Loucy (cell line): ENCODE data around the gene LEPROT.
A peak's percentile ranks its signal among the peaks of the same experiment; 100 is the strongest.
"Not testable (repeated sequence)": the region's sequence is repeated elsewhere in the genome, so short reads cannot be mapped to it uniquely, and the experiment has no call there.

Experiments used
- H2AFZ ChIP-seq: fragments of 200-600 bp; sonication (generic); 2 replicates; pipeline ENCODE4 v1.6.0; 2016; ENCODE audit warnings: antibody characterized with exemption, mild to moderate bottlenecking, low read length, moderate library complexity
- H3F3A ChIP-seq: fragments of 200-600 bp; 2 replicates; pipeline ENCODE4 v1.6.0; 2016; ENCODE audit warnings: antibody characterized with exemption, low read depth, mild to moderate bottlenecking
- H3K27me3 ChIP-seq: fragments of 200-600 bp; sonication (generic); 2 replicates; pipeline ENCODE4 v1.6.1; 2014; ENCODE audit warnings: low read length, mild to moderate bottlenecking; ENCODE audit not compliant: insufficient read depth, poor library complexity, severe bottlenecking
- H3K36me3 ChIP-seq: fragments of 200-600 bp; sonication (generic); 2 replicates; pipeline ENCODE4 v1.6.1; 2016; ENCODE audit warnings: low read length; ENCODE audit not compliant: insufficient read depth
- H3K4me1 ChIP-seq: fragments of 200-600 bp; sonication (generic); 2 replicates; pipeline ENCODE4 v1.5.1; 2014; ENCODE audit warnings: low read length, mild to moderate bottlenecking; ENCODE audit not compliant: insufficient read depth, poor library complexity, severe bottlenecking
- H3K4me2 ChIP-seq: fragments of 200-600 bp; sonication (generic); 2 replicates; pipeline ENCODE4 v1.6.0; 2014; ENCODE audit warnings: antibody characterized with exemption, low read length, low read depth, mild to moderate bottlenecking; ENCODE audit not compliant: poor library complexity, severe bottlenecking
- H3K4me3 ChIP-seq: fragments of 200-600 bp; sonication (generic); 2 replicates; pipeline ENCODE4 v1.5.1; 2014; ENCODE audit warnings: low read length, mild to moderate bottlenecking, mixed read lengths; ENCODE audit not compliant: poor library complexity, severe bottlenecking
- H3K79me2 ChIP-seq: fragments of 200-600 bp; sonication (generic); 2 replicates; pipeline ENCODE4 v1.6.1; 2014; ENCODE audit warnings: low read length; ENCODE audit not compliant: insufficient read depth
- H3K9ac ChIP-seq: fragments of 200-600 bp; sonication (generic); 2 replicates; pipeline ENCODE4 v1.6.0; 2014; ENCODE audit warnings: mild to moderate bottlenecking, low read depth, low read length, moderate library complexity; ENCODE audit not compliant: poor library complexity, severe bottlenecking
- H3K9me2 ChIP-seq: fragments of 200-600 bp; sonication (generic); replicated peaks from 2 replicates; pipeline ENCODE4 v1.6.1; 2016; ENCODE audit warnings: low read depth, low read length, mixed read lengths
- H3K9me3 ChIP-seq: fragments of 200-600 bp; sonication (generic); 2 replicates; pipeline ENCODE4 v1.6.1; 2014; ENCODE audit warnings: mild to moderate bottlenecking, antibody characterized with exemption, low read length, low read depth; ENCODE audit not compliant: insufficient read depth
- H4K20me1 ChIP-seq: fragments of 200-600 bp; sonication (generic); 2 replicates; pipeline ENCODE4 v1.6.0; 2014; ENCODE audit warnings: antibody characterized with exemption, low read length, mild to moderate bottlenecking; ENCODE audit not compliant: insufficient read depth, poor library complexity, severe bottlenecking
- CTCF ChIP-seq: fragments of 200-600 bp; sonication (generic); conservative IDR thresholded peaks from 2 replicates; pipeline ENCODE4 v1.5.1; 2014; ENCODE audit warnings: mild to moderate bottlenecking, antibody characterized with exemption, low read length
- EZH2phosphoT487 ChIP-seq: fragments of 200-600 bp; IDR thresholded peaks from 2 replicates; pipeline ENCODE4 v1.6.1; 2018; ENCODE audit warnings: antibody characterized with exemption, mild to moderate bottlenecking, moderate library complexity, borderline replicate concordance

The LEPROT gene

GRCh38 chr1:65458730-65459396 lies 38.4 kb downstream of the LEPROT start:
- H3K4me2 ChIP-seq = peak overlapping the region; percentile 27
- no peak for TF ChIP-seq CTCF
- TF ChIP-seq EZH2phosphoT487 = no peak
- H3K4me3 ChIP-seq = no peak overlapping the region
- H3K36me3 ChIP-seq = no peaks in the 10 kb centered on the region
- H3K9ac ChIP-seq = no peak overlapping the region
- peak overlapping the region; percentile 23; the same call in 1 of the 2 replicates for H2AFZ ChIP-seq
- H3F3A ChIP-seq = peaks cover 12% of the 10 kb centered on the region; the same call in 1 of the 2 replicates
- peaks cover 22% of the 10 kb centered on the region for H3K4me1 ChIP-seq
- H3K9me2 ChIP-seq = no peaks in the 10 kb centered on the region
- H3K9me3 ChIP-seq = peaks cover 4% of the 10 kb centered on the region; the same call in 1 of the 2 replicates
- no peaks in the 10 kb centered on the region for H3K27me3 ChIP-seq
- H4K20me1 ChIP-seq = no peaks in the 10 kb centered on the region
- no peaks in the 10 kb centered on the region for H3K79me2 ChIP-seq

DNA sequence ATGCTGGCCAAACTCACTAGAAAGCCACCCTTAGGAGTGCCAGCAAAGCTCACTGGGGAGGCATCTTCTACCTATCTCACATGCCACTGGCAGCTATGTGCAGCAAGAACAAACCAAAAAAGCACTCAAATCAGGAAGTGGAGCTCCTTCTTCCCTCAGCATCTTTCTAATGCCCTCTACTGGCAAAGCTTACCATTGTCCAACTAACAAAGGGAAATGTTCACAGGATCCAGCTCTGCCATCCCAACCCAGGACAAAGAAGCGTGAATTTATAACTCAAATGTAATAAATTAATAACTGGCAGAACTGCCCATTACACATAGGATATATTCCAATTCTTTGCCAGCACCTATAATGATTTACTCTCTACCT lies 38.9 kb downstream of the LEPROT start:
- Histone ChIP-seq H3K9ac (no peak overlapping the region), H3K9me2 (no peaks in the 10 kb centered on the region), H3K4me1 (peaks cover 22% of the 10 kb centered on the region), H3K4me3 (no peak overlapping the region), H4K20me1 (no peaks in the 10 kb centered on the region), H3F3A (peaks cover 12% of the 10 kb centered on the region; the same call in 1 of the 2 replicates), H3K27me3 (no peaks in the 10 kb centered on the region), H3K36me3 (no peaks in the 10 kb centered on the region), H2AFZ (peak overlapping the region; percentile 44; the same call in 1 of the 2 replicates), H3K79me2 (no peaks in the 10 kb centered on the region), H3K4me2 (peak overlapping the region; percentile 13), H3K9me3 (peaks cover 4% of the 10 kb centered on the region; the same call in 1 of the 2 replicates)
- peak; percentile 79 for TF ChIP-seq CTCF
- no peak for TF ChIP-seq EZH2phosphoT487

DNA sequence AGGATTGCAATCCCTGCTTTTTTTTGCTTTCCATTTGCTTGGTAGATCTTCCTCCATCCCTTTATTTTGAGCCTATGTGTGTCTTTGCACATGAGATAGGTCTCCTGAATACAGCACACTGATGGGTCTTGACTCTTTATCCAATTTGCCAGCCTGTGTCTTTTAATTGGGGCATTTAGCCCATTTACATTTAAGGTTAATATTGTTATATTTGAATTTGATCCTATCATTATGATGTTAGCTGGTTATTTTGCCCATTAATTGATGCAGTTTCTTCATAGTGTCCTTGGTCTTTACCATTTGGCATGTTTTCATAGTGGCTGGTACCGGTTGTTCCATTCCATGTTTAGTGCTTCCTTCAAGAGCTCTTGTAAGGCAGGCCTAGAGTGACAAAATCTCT lies 45.4 kb downstream of the LEPROT start:
- not testable (repeated sequence) for H3K4me3 ChIP-seq, H3K9me3 ChIP-seq, H3F3A ChIP-seq, H4K20me1 ChIP-seq, H3K36me3 ChIP-seq, H3K79me2 ChIP-seq, H3K27me3 ChIP-seq, H2AFZ ChIP-seq, H3K9ac ChIP-seq, H3K4me1 ChIP-seq, H3K4me2 ChIP-seq, H3K9me2 ChIP-seq

- H3K79me2 ChIP-seq = no peaks in the 10 kb centered on the region
- H3F3A ChIP-seq = no peaks in the 10 kb centered on the region
- no peaks in the 10 kb centered on the region for H3K4me1 ChIP-seq
- no peaks in the 10 kb centered on the region for H4K20me1 ChIP-seq
- H3K9ac ChIP-seq = no peak overlapping the region
- H3K36me3 ChIP-seq = no peaks in the 10 kb centered on the region
- H3K9me3 ChIP-seq = no peaks in the 10 kb centered on the region
- H3K9me2 ChIP-seq = no peaks in the 10 kb centered on the region
- no peak overlapping the region for H3K4me3 ChIP-seq
- no peak overlapping the region for H2AFZ ChIP-seq
- no peak overlapping the region for H3K4me2 ChIP-seq
- H3K27me3 ChIP-seq = no peaks in the 10 kb centered on the region
- TF ChIP-seq EZH2phosphoT487 (no peak), CTCF (no peak)
These were observed 47.1 kb downstream of the LEPROT start for GRCh38 chr1:65467536-65467935.
